Measurements from ENCODE around the gene VSIG10L2. TPM values are rescaled to one million over a fixed set of nuclear protein-coding genes. Genes with fewer than 3 reads are reported as not detected.
A peak's percentile ranks its signal among the peaks of the same experiment; 100 is the strongest.

Gene VSIG10L2
- total RNA-seq, 1 experiment from 2014 or later = not detected

- H3K27me3 ChIP-seq (ENCODE audit: insufficient read depth, low read length) = no peaks in the 10 kb centered on the region
- H3K56ac ChIP-seq (ENCODE audit: insufficient read length, low read depth, low read length) = no peak overlapping the region
- H3K18ac ChIP-seq (ENCODE audit: insufficient read length, low read depth, low read length) = no peak overlapping the region
- Mint-ChIP-seq H3K9me3 (peaks cover 7 to 8% of the 10 kb centered on the region in 2 experiments; a peak in 3 of 5 replicates), H3K36me3 (ENCODE audit: insufficient read depth in 1 of 3, low read depth in 3 of 3) (peaks cover 6 to 15% (median 9%) of the 10 kb centered on the region in 3 experiments), H3K27ac (no peak overlapping the region), H3K4me3 (no peak overlapping the region), H3K27me3 (ENCODE audit: low read depth) (no peaks in the 10 kb centered on the region), H3K4me1 (no peaks in the 10 kb centered on the region)
- no peaks in the 10 kb centered on the region for H3K79me2 ChIP-seq (ENCODE audit: insufficient read depth, low read length)
- H3K4me1 ChIP-seq (ENCODE audit: insufficient read depth, low read length) = no peaks in the 10 kb centered on the region
- no peak overlapping the region for H2AFZ ChIP-seq (ENCODE audit: low read length)
- no peak for TF ChIP-seq CTCF (conservative IDR thresholded peaks at IDR 0.05)
- no peak overlapping the region for H4K5ac ChIP-seq (ENCODE audit: insufficient read length, low read depth, low read length)
- H3K23ac ChIP-seq (ENCODE audit: insufficient read length, low read depth, low read length) = no peak overlapping the region
- no peak overlapping the region for H3K4ac ChIP-seq (ENCODE audit: low read depth, low read length)
- no peak overlapping the region for H3K9ac ChIP-seq (ENCODE audit: extremely low read depth, insufficient read length, low read length)
- H2BK15ac ChIP-seq (ENCODE audit: low read depth, low read length) = no peak overlapping the region
- H3K4me2 ChIP-seq (ENCODE audit: insufficient read depth, insufficient read length, low read length) = no peak overlapping the region
- no CpG with 5 or more reads among the region's 4 CpGs for WGBS (ENCODE audit: extremely low coverage, insufficient read length, low lambda C conversion rate)
- no peaks in the 10 kb centered on the region for H3K23me2 ChIP-seq (ENCODE audit: insufficient read length, low read depth, low read length, poor library complexity, severe bottlenecking)
- H2AK5ac ChIP-seq (ENCODE audit: insufficient read length, low read length) = no peak overlapping the region
- H2BK120ac ChIP-seq (ENCODE audit: low read depth, low read length, poor library complexity, severe bottlenecking) = no peak overlapping the region
- no peak overlapping the region for H2BK12ac ChIP-seq (ENCODE audit: insufficient read length, low read depth, low read length)
- H4K8ac ChIP-seq (replicated peaks; ENCODE audit: insufficient read length, low read depth, low read length) = peak overlapping the region; percentile 69
- H3K27ac ChIP-seq (ENCODE audit: insufficient read length, low read depth, low read length) = no peak overlapping the region
- H3K14ac ChIP-seq (ENCODE audit: insufficient read depth, low read length) = no peak overlapping the region
- H4K20me1 ChIP-seq (ENCODE audit: control insufficient read depth, insufficient read depth, insufficient read length) = no peaks in the 10 kb centered on the region
- no peak overlapping the region for H2BK5ac ChIP-seq (ENCODE audit: insufficient read length, low read length)
- no peaks in the 10 kb centered on the region for H3K79me1 ChIP-seq (ENCODE audit: insufficient read depth, low read depth, low read length, poor library complexity, severe bottlenecking)
- H3K9me3 ChIP-seq (ENCODE audit: control insufficient read depth, low read depth, low read length) = no peaks in the 10 kb centered on the region
- DNase-seq = no peak
- H2BK20ac ChIP-seq (ENCODE audit: low read depth, low read length, poor library complexity, severe bottlenecking) = no peak overlapping the region
- H4K91ac ChIP-seq (ENCODE audit: insufficient read length, low read depth, low read length) = no peak overlapping the region
- H3T11ph ChIP-seq (ENCODE audit: low read length) = no peak overlapping the region
Measured at GRCh38 chr11:125967515-125967914, 21.7 kb downstream of the VSIG10L2 start.

All from H9 (cell line).